IMR-90 (cell line): ENCODE measurements around the gene MRPL11. TPM values are rescaled to one million over a fixed set of nuclear protein-coding genes. Genes with fewer than 3 reads are reported as not detected.

ENCODE experiments used
- ATAC-seq: fragments of 200-7000 bp; cut with Tn5 transposase; 2 replicates; pipeline ENCODE4 v1.9.1; 2020; ENCODE audit warnings: low read depth, mild to moderate bottlenecking, moderate library complexity
- BruUV-seq: library from RNA; stranded (reverse); fragments of 400-500 nt; replicated peaks from 2 replicates; lab custom pipeline; 2021; lab: Mats Ljungman, UMichigan
- CTCF ChIA-PET: fragments of 300-600 bp; formaldehyde crosslinking; extraction: SDS; loops from one replicate; lab custom pipeline; 2021; ENCODE audit warnings: antibody characterized with exemption; lab: Yijun Ruan, JAX
- POLR2A ChIA-PET: fragments of 300-600 bp; sonication (Branson Sonifier 250); formaldehyde crosslinking; loops from one replicate; lab custom pipeline; 2022; ENCODE audit warnings: antibody characterized with exemption; ENCODE audit not compliant: unreplicated experiment; lab: Charles Lee
- DNase-seq: peaks from one replicate; pipeline ENCODE4 v3.0.0; 2013
- H2AFZ ChIP-seq: replicated peaks from 2 replicates; pipeline ENCODE3; 2013; ENCODE audit warnings: low read length, mild to moderate bottlenecking; ENCODE audit not compliant: poor library complexity
- H2AK5ac ChIP-seq: 2 replicates; pipeline ENCODE4 v1.6.1; 2013; ENCODE audit warnings: low read depth, low read length, inconsistent platforms
- H2AK9ac ChIP-seq: replicated peaks from 2 replicates; pipeline ENCODE3; 2013; ENCODE audit warnings: mild to moderate bottlenecking, low read depth, low read length, moderate library complexity; ENCODE audit not compliant: poor library complexity
- H2BK120ac ChIP-seq: 2 replicates; pipeline ENCODE4 v1.6.1; 2013; ENCODE audit warnings: low read depth, low read length, inconsistent platforms
- H2BK15ac ChIP-seq: 3 replicates; pipeline ENCODE4 v1.6.1; 2013; ENCODE audit warnings: low read depth, low read length, inconsistent platforms
- H2BK20ac ChIP-seq: 2 replicates; pipeline ENCODE4 v1.6.1; 2013; ENCODE audit warnings: low read depth, mild to moderate bottlenecking, inconsistent platforms, low read length, moderate library complexity
- H2BK5ac ChIP-seq: 2 replicates; pipeline ENCODE4 v1.6.1; 2013; ENCODE audit warnings: mild to moderate bottlenecking, low read depth, low read length, inconsistent platforms; ENCODE audit not compliant: poor library complexity, severe bottlenecking
- H3K14ac ChIP-seq: replicated peaks from 2 replicates; pipeline ENCODE4 v1.6.1; 2013; ENCODE audit warnings: low read depth, low read length, inconsistent platforms
- H3K18ac ChIP-seq: 2 replicates; pipeline ENCODE4 v1.6.1; 2013; ENCODE audit warnings: low read depth, low read length, control low read depth
- H3K23ac ChIP-seq: 2 replicates; pipeline ENCODE4 v1.6.1; 2013; ENCODE audit warnings: low read depth, low read length, inconsistent platforms
- H3K27ac ChIP-seq: 2 replicates; pipeline ENCODE4 v1.5.1; 2013; ENCODE audit warnings: mild to moderate bottlenecking, control low read depth, low read length; ENCODE audit not compliant: insufficient read depth
- H3K27me3 ChIP-seq: 2 replicates; pipeline ENCODE4 v1.6.1; 2013; ENCODE audit warnings: low read length; ENCODE audit not compliant: control insufficient read depth, insufficient read depth
- H3K36me3 ChIP-seq: 2 replicates; pipeline ENCODE4 v1.6.1; 2013; ENCODE audit warnings: low read length, mixed read lengths; ENCODE audit not compliant: control insufficient read depth, insufficient read depth
- H3K4ac ChIP-seq: 2 replicates; pipeline ENCODE4 v1.6.1; 2013; ENCODE audit warnings: low read depth, low read length, inconsistent platforms
- H3K4me1 ChIP-seq: 2 replicates; pipeline ENCODE4 v1.6.1; 2013; ENCODE audit warnings: low read length, mixed read lengths; ENCODE audit not compliant: control insufficient read depth, insufficient read depth
- H3K4me2 ChIP-seq: 2 replicates; pipeline ENCODE4 v1.6.1; 2013; ENCODE audit warnings: low read depth, mild to moderate bottlenecking, control low read depth, low read length, moderate library complexity
- H3K4me3 ChIP-seq: 2 replicates; pipeline ENCODE4 v1.5.1; 2013; ENCODE audit warnings: low read depth, mild to moderate bottlenecking, control low read depth, low read length, moderate library complexity; ENCODE audit not compliant: insufficient read depth
- H3K56ac ChIP-seq: 2 replicates; pipeline ENCODE4 v1.6.1; 2013; ENCODE audit warnings: low read length, inconsistent platforms; ENCODE audit not compliant: insufficient read depth; ENCODE audit errors: extremely low read depth
- H3K79me1 ChIP-seq, 2 experiments: 2 replicates each; pipeline ENCODE4 v1.6.1; 2013; ENCODE audit warnings: low read length in 2 of 2, inconsistent platforms in 1 of 2, low read depth in 1 of 2
- H3K9ac ChIP-seq: 2 replicates; pipeline ENCODE4 v1.6.1; 2013; ENCODE audit warnings: low read depth, low read length, control low read depth
- H3K9me1 ChIP-seq: 2 replicates; pipeline ENCODE4 v1.6.1; 2013; ENCODE audit warnings: low read length, inconsistent platforms; ENCODE audit not compliant: insufficient read depth
- H3K9me3 ChIP-seq: 2 replicates; pipeline ENCODE4 v1.6.1; 2013; ENCODE audit warnings: low read length; ENCODE audit not compliant: control insufficient read depth, insufficient read depth
- H4K20me1 ChIP-seq: 2 replicates; pipeline ENCODE4 v1.6.1; 2013; ENCODE audit warnings: low read length, inconsistent platforms; ENCODE audit not compliant: insufficient read depth
- H4K5ac ChIP-seq: 2 replicates; pipeline ENCODE4 v1.6.1; 2013; ENCODE audit warnings: mild to moderate bottlenecking, low read depth, low read length, control low read depth
- H4K8ac ChIP-seq, 2 experiments: 2 replicates each; pipeline ENCODE4 v1.6.1; 2013; ENCODE audit warnings: low read depth in 2 of 2, low read length in 2 of 2, control low read depth in 1 of 2, inconsistent platforms in 1 of 2
- H4K91ac ChIP-seq: 2 replicates; pipeline ENCODE4 v1.6.1; 2013; ENCODE audit warnings: low read depth, low read length, inconsistent platforms; ENCODE audit not compliant: insufficient read depth
- BHLHE40 ChIP-seq: fragments of 150-350 bp; IDR thresholded peaks from 2 replicates; pipeline ENCODE4 v1.6.1; 2016; ENCODE audit warnings: mild to moderate bottlenecking, low read depth, low read length
- CEBPB ChIP-seq: IDR thresholded peaks from 2 replicates; pipeline ENCODE4 v1.6.1; 2012; ENCODE audit warnings: low read depth, low read length, improper control_type of control experiment
- CHD1 ChIP-seq: IDR thresholded peaks from 2 replicates; pipeline ENCODE4 v1.6.1; 2012; ENCODE audit warnings: low read depth, low read length, improper control_type of control experiment
- ELK1 ChIP-seq: fragments of 150-350 bp; IDR thresholded peaks from 2 replicates; pipeline ENCODE4 v1.6.1; 2016; ENCODE audit warnings: low read depth, mild to moderate bottlenecking, low read length, moderate library complexity, borderline replicate concordance
- FOS ChIP-seq: fragments of 150-350 bp; IDR thresholded peaks from 2 replicates; pipeline ENCODE4 v1.6.1; 2016; ENCODE audit warnings: low read depth, low read length
- MAFK ChIP-seq: IDR thresholded peaks from 2 replicates; pipeline ENCODE4 v1.6.1; 2012; ENCODE audit warnings: low read depth, low read length, improper control_type of control experiment
- MXI1 ChIP-seq: IDR thresholded peaks from 2 replicates; pipeline ENCODE4 v1.6.1; 2012; ENCODE audit warnings: low read depth, mild to moderate bottlenecking, low read length, moderate library complexity, borderline replicate concordance
- NFE2L2 ChIP-seq: fragments of 150-350 bp; IDR thresholded peaks from 2 replicates; pipeline ENCODE4 v1.6.1; 2016; ENCODE audit warnings: low read depth, mild to moderate bottlenecking, low read length
- RAD21 ChIP-seq: IDR thresholded peaks from 2 replicates; pipeline ENCODE4 v1.6.1; 2012; ENCODE audit warnings: low read length, improper control_type of control experiment
- RCOR1 ChIP-seq: IDR thresholded peaks from 2 replicates; pipeline ENCODE4 v1.6.1; 2012; ENCODE audit warnings: mild to moderate bottlenecking, low read length, improper control_type of control experiment; ENCODE audit not compliant: insufficient replicate concordance
- RFX5 ChIP-seq: IDR thresholded peaks from 2 replicates; pipeline ENCODE4 v1.8.0; 2012; ENCODE audit warnings: low read depth, mild to moderate bottlenecking, low read length, moderate library complexity
- SMC3 ChIP-seq: fragments of 150-350 bp; IDR thresholded peaks from 2 replicates; pipeline ENCODE4 v1.6.1; 2016; ENCODE audit warnings: low read depth, mild to moderate bottlenecking, antibody characterized with exemption, low read length, moderate library complexity
- USF2 ChIP-seq: fragments of 150-350 bp; IDR thresholded peaks from 2 replicates; pipeline ENCODE4 v1.6.1; 2017; ENCODE audit warnings: mild to moderate bottlenecking, antibody characterized with exemption, low read length, low read depth
- WGBS, 2 experiments: methylation state at CpG; one replicate each; pipeline versions ENCODE4 v1.1.5 to v1.1.7; 2013; ENCODE audit warnings: missing lambda C conversion rate in 2 of 2; ENCODE audit not compliant: insufficient read length in 1 of 2; ENCODE audit errors: extremely low coverage in 2 of 2; 5-methylcytosine and 5-hydroxymethylcytosine counted together
- dilution Hi-C: fragments of 300-500 bp; cut with HindIII; formaldehyde crosslinking; loops from one replicate; pipeline ENCODE4 v1.14.3; 2018; ENCODE audit warnings: low sequenced_read_pairs; ENCODE audit not compliant: unreplicated experiment
- in situ Hi-C: fragments of 300-500 bp; cut with MboI; formaldehyde crosslinking; loops from 3 replicates; pipeline ENCODE4 v1.14.3; 2019; ENCODE audit warnings: low sequenced_read_pairs, inconsistent platforms, mixed read lengths
- intact Hi-C: fragments of 100-400 bp; cut with micrococcal nuclease; formaldehyde crosslinking; loops from 2 replicates; pipeline ENCODE4 v1.10.0; 2022
- polyA plus RNA-seq, 3 experiments: library from polyadenylated mRNA; depleted of rRNA; stranded (reverse); fragments of >200 nt; gene quantifications; 2 replicates each; pipeline ENCODE4 v1.2.3, GENCODE V29; 2012; ENCODE audit warnings: low replicate concordance in 1 of 3
- total RNA-seq: library from RNA; depleted of rRNA; stranded (reverse); fragments of >200 nt; gene quantifications from 2 replicates; pipeline ENCODE4 v1.2.3, GENCODE V29; 2012

Gene MRPL11
- total and polyA plus RNA-seq, 2 of the 4 experiments (the other 2 are of a cell fraction), result 45.5 to 45.6 TPM

GRCh38 chr11:66408488-66409214 is 30.0 kb downstream of the MRPL11 start:
- Histone ChIP-seq H3K27me3 (peaks cover 13% of the 10 kb centered on the region), H4K8ac (peak overlapping the region in 1 of 2 experiments; percentile 86; a peak in 1 of 4 replicates), H3K18ac (no peak overlapping the region), H4K20me1 (no peaks in the 10 kb centered on the region), H2BK120ac (no peak overlapping the region), H3K79me1 (peaks cover 7 to 24% of the 10 kb centered on the region in 2 experiments; a peak in 3 of 4 replicates), H3K4me2 (peak overlapping the region; percentile 64), H3K9me1 (peaks cover 8% of the 10 kb centered on the region; the same call in 1 of the 2 replicates), H3K27ac (peak overlapping the region; percentile 6; the same call in 1 of the 2 replicates), H2BK20ac (no peak overlapping the region), H2AK9ac (no peak overlapping the region), H3K4ac (no peak overlapping the region), H3K23ac (peak overlapping the region; percentile 90; the same call in 1 of the 2 replicates), H3K14ac (no peak overlapping the region), H2BK15ac (no peak overlapping the region), H2BK5ac (no peak overlapping the region), H4K5ac (no peak overlapping the region), H3K9ac (no peak overlapping the region), H4K91ac (no peak overlapping the region), H2AFZ (peak overlapping the region; percentile 89), H2AK5ac (no peak overlapping the region), H3K4me1 (peaks cover 3% of the 10 kb centered on the region), H3K36me3 (no peaks in the 10 kb centered on the region), H3K9me3 (no peaks in the 10 kb centered on the region), H3K4me3 (peak overlapping the region; percentile 26), H3K56ac (no peak overlapping the region)
- intact Hi-C loops, result loop anchor here (1.0 to 2.0 kb wide), 7 partner anchors 22 to 426 kb away; partner anchors contain the start of genes BBS1, DPP3 and MRPL11
- 0% methylated on average over 8 of the region's 63 CpGs; no CpG with 5 or more reads in 1 of the 2 experiments for WGBS, 2 experiments
- in situ Hi-C loops, result loop anchor here (10.0 kb wide), 1 partner anchor 276 kb away; no protein-coding TSS in a partner anchor
- BruUV-seq, result no TSS peak
- DNase-seq (peak; percentile 93), ATAC-seq (peak; percentile 96)
- CTCF ChIA-PET, result interaction anchor here (0.6 to 1.8 kb wide), 7 partner anchors 9 to 31 kb away, joined by 3 to 8 read pairs (median 7); partner anchors contain the start of genes MRPL11 and NPAS4
- POLR2A ChIA-PET, result interaction anchor here (0.6 kb wide), 1 partner anchor 10 kb away, joined by 3 read pairs; no protein-coding TSS in a partner anchor
- dilution Hi-C loops, result no loop called here
- no peak for TF ChIP-seq RFX5
- TF ChIP-seq FOS, result no peak
- TF ChIP-seq MAFK, result peak; percentile 51; the same call in 1 of the 2 replicates
- peak; percentile 88 for TF ChIP-seq CEBPB
- peak; percentile 97 for TF ChIP-seq MXI1
- no peak for TF ChIP-seq ELK1
- peak; percentile 80; the same call in 1 of the 2 replicates for TF ChIP-seq BHLHE40
- peak; percentile 74; the same call in 1 of the 2 replicates for TF ChIP-seq CHD1
- no peak for TF ChIP-seq RCOR1
- no peak for TF ChIP-seq USF2
- peak; percentile 100 for TF ChIP-seq RAD21
- no peak for TF ChIP-seq NFE2L2
- TF ChIP-seq SMC3, result peak; percentile 100
